GM19035 (cell line): ENCODE measurements around the gene SMARCD3.

Experiments used
- ATAC-seq: cut with Tn5 transposase; IDR thresholded peaks from one replicate; pipeline ENCODE4 v1.9.1; 2021; ENCODE audit not compliant: unreplicated experiment

SMARCD3 gene

GRCh38 chr7:151272877-151273276, 24.4 kb upstream of the SMARCD3 start:
- ATAC-seq: no peak

GRCh38 chr7:151272405-151272804, 23.9 kb upstream of the SMARCD3 start:
- no peak for ATAC-seq

DNA sequence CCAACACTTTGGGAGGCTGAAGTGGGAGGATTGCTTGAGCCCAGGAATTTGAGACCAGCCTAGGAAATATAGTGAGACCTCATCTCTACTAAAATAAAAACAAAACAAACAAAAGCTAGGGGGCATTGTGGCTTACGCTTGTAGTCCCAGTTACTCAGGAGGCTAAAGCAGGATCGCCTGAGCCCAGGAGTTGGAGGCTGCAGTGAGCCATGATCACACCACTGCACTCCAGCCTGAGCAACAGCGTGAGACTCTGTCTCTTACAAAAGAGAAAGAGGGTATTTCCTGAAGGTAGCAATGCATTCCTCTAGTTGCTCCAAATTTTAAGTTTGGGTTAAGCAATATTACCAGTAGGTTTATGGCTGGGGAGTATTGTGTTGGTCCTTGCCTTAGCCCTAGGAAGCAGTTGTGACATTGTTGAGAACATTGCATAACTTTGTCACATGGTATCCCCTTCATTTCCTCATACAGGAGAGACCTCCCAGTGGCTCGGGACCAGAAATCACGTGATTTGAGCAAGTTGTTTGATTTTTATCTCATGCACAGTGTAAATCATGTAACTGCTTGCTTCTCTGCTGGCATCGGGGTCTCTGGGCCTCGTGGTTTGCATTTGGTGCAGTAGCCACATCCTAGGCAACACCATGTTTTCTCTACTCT, 23.3 kb upstream of the SMARCD3 start:
- ATAC-seq: no peak

GRCh38 chr7:151269511-151269910, 21.0 kb upstream of the SMARCD3 start:
- ATAC-seq: no peak

GRCh38 chr7:151265351-151265931, 16.9 kb upstream of the SMARCD3 start:
- ATAC-seq: no peak

GRCh38 chr7:151264615-151265014, 16.1 kb upstream of the SMARCD3 start:
- ATAC-seq: no peak

GRCh38 chr7:151261529-151261928, 13.0 kb upstream of the SMARCD3 start:
- no peak for ATAC-seq

DNA sequence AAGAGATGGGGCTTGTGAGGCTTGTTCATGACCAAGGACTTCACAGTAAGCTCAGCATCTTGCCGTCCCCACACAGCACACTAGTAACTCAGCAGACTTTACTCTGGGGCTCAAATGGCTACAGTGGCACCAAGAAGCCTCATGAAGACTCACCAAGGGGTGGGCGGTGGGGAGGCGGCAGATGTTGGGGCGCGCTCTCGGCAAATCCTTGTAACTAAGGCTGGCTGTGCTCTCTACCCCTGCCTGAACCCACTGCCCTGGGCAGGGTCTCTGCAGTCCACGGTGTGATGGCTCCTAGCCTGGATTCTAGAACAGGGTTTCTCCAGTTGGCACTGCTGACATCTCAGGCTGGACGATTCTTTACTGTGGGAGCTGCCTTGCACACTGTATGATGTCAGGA, 12.4 kb upstream of the SMARCD3 start:
- no peak for ATAC-seq

GRCh38 chr7:151260471-151260870, 12.0 kb upstream of the SMARCD3 start:
- no peak for ATAC-seq

GRCh38 chr7:151257990-151258389, 9.5 kb upstream of the SMARCD3 start:
- ATAC-seq: no peak

DNA sequence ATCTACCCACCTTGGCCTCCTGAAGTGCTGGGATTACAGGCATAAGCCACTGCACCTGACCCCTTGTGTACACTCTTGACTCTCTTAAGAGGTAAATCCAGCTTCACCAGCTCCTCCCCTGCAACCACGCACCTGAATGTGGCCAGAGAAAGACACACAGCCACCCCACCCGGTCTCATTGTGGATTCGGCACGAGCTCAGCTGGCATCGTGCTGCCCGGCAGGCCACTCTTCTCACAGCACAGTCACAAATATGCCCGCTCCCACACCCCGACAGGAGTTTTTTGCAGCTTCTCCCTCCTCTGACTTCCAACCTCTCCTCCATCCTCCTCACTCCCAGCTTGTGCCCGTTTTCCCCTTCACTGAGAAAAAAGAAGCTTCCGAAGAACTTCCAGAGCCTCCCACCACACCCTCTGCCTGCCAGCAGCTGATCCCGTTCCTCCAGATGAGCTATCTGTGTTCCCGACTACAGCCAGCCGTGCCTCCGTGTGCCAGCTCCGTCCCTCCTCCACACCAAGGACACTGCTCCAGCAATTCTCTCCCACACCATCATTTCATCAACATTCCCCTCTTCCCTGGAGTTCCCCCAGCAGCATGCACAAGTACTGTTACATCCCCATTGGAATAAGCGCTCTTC, 8.0 kb upstream of the SMARCD3 start:
- ATAC-seq: no peak

- no peak for ATAC-seq
Observed at GRCh38 chr7:151255390-151255789, 6.9 kb upstream of the SMARCD3 start.

DNA sequence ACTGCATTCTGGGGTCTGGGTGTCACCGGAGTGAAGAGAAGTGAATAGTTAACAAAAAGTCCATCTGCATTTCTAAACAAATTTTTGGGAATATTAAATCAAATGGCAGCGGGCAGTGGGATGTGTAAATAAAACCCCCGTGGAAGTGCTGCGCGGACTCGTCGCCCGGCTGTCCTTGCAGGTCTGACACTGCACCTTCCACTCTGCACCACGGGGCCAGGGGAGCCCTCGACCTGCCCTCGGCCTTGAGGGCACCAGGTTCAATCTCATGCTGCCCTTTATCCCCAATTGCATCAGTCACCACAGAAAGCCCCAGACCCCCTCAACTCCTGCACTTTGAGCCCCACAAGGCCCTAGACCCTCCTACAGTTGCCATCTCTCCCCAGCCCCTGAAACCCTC, 6.4 kb upstream of the SMARCD3 start:
- ATAC-seq: no peak

DNA sequence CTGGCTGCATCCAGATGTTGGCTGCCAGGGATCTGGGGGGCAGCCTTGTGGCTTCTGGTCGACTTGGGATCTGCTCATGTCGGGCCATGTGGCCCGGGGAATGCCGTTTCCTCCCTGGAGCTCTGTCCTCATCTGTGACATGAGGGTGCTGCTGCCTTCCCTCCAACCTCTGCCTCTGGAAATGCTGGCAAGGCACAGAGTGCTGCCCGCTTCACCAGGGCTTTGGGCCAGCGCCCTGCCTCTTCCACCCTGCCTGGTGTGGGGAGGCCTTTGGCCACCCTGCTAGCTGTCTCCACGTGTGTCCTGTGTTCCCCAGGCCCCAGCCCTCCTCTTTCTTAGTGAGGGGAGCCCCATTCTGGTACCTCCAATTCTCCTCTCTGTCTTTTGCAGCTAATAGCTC, 5.8 kb upstream of the SMARCD3 start:
- ATAC-seq: no peak

DNA sequence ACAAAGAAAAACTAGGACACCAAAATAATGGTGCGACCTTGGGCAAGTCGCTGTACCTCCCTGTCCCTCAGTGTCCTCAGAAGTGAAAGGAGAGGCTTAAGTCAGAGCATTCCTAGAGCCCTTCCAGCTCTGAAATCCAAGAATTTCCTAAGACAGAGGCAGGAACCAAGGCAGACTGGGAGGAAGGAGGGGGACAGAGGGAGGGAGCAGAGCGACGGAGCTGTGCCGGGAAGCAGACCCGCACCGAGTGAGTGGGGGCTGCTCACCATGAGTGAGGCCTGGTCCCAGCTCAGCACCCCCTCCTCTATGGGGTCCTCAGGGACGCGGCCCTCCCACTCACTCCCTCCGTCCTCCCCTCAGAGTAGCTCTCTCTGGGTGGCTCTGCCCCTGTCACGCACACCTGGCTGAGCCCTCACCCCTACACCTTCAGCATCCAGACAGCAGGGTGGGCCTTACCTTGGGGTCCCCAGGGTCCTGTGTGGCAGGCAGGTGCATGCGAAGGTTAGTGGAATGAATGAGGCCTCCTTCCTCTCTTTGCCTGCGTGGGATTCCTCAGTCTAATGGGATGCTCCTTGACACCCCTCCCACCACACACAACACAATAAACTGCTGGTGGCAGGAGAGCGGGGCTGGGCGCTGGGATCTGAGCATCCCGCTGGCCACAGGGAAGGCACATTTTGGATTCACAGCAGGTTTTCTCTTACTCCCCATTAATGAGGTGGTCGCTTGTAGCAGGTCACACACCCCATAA, 4.6 kb upstream of the SMARCD3 start:
- no peak for ATAC-seq

DNA sequence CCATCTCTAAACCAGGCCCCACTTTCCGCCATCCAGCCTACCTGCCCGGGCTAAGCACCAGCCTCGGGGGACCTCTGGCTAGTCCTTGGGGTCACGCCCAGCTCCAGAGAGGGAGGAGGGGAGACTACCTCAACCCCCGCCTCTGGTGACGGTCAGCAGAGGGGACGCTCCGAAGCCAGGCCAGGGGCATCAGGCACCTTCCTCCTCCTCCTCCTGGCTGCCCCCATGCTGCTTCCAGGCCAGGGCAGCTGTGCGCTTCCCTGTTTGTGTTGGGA, 4.0 kb upstream of the SMARCD3 start:
- ATAC-seq: no peak

GRCh38 chr7:151251689-151252560, 3.4 kb upstream of the SMARCD3 start:
- no peak for ATAC-seq

DNA sequence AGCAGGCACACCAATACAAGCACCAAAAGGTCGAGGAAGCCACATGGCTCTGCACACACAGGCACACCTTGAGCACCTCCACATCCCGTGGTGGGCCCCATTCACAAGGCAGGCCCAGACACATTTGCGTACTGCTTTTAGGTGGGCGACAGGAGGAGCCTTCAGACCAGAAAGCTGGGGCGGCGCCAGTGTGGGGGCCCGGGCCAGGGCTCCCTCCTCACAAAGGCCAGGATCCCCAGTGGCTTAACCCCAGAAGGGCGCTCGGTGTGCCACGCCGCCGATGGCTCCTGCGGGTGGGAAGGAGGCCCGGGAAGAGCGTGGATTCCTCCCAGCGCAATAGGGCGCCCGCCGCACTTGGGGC, 2.8 kb upstream of the SMARCD3 start:
- no peak for ATAC-seq

DNA sequence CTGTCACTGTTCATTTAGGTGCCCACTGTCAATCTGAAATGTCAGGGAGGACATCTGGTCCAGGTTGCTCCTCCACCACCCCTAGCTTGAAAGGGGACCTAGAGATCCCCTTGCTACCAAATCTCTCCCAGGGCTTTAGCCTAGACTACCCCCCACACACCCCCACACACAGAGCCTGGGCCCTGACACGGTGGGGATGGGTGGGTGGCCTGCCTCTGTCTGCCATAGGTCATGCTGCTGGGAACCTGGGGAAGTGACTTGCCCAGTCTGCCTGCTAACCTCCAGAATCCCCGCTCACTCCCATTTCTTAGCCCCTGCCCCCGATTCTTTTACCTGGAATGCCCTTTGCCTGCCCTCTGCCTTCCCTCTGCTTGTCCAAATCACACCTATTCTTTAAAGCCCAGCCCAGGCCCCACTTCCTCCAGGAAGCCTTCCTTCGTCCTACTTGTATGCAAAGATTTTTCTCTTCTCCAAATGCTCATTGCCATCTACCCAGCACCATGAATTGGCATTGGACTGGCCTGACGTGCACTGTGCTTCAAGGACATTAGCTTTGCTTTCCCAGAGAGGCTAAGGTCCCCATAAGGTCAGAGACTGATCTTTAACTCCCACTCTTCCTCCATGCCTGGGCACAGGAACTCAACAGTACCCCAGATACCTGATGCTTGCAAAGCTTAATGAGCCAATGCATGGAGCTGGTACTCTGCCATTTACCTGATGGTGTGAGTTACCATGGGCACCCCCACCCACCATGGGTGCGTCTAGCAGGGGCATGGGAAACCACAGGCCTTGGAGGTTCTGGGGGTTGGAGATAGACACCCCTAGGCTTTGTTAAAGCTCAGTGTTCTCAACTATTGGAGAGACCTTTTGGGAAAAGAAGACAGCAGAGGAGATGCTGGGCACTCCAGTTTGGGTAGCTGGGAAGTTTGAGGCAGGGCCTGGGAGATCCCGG, 2.0 kb upstream of the SMARCD3 start:
- ATAC-seq: no peak

GRCh38 chr7:151249732-151250072, 1.2 kb upstream of the SMARCD3 start:
- no peak for ATAC-seq
